Motor neuron (in vitro differentiated cells): ENCODE results near the gene WASF2. TPM values are rescaled to one million over a fixed set of nuclear protein-coding genes. Genes with fewer than 3 reads are reported as not detected.
"Not testable (repeated sequence)": the region's sequence is repeated elsewhere in the genome, so short reads cannot be mapped to it uniquely, and the experiment has no call there.

Source experiments
- ATAC-seq, 8 experiments: fragments of 200-7000 bp; cut with Tn5 transposase; replicated peaks in 6 of 8; 2 replicates each; pipeline ENCODE4 v1.8.0; 2021; ENCODE audit warnings: mild to moderate bottlenecking in 8 of 8, moderate library complexity in 8 of 8
- H3K27ac ChIP-seq, 2 donors: fragments of 250-450 bp; sonication (Bioruptor Pico); 2 replicates each; pipeline ENCODE4 v1.9.0; 2021; ENCODE audit warnings: antibody characterized with exemption in 2 of 2, mild to moderate bottlenecking in 2 of 2, moderate library complexity in 1 of 2
- H3K4me1 ChIP-seq, 2 donors: fragments of 250-450 bp; sonication (Bioruptor Pico); replicated peaks in 1 of 2; 2 replicates each; pipeline ENCODE4 v1.6.1; 2021; ENCODE audit warnings: antibody characterized with exemption in 2 of 2, mild to moderate bottlenecking in 2 of 2, moderate library complexity in 1 of 2
- H3K4me3 ChIP-seq, 5 donors: fragments of 250-450 bp; sonication (Bioruptor Pico); 2 replicates each; pipeline ENCODE4 v1.9.0; 2021; ENCODE audit warnings: antibody characterized with exemption in 5 of 5, mild to moderate bottlenecking in 5 of 5, moderate library complexity in 4 of 5
- WGBS, 10 experiments: fragments of 450-650 bp; shearing (Covaris generic); methylation state at CpG; one replicate each; pipeline ENCODE4 v1.0.0; 2022; 5-methylcytosine and 5-hydroxymethylcytosine counted together
- in situ Hi-C, 9 experiments: fragments of 400-800 bp; cut with MboI; loops; one replicate each; pipeline ENCODE4 v1.15.0; 2021; ENCODE audit warnings: low sequenced_read_pairs in 9 of 9, low pct_unique_long_range_greater_than_20kb in 2 of 9; ENCODE audit not compliant: unreplicated experiment in 9 of 9
- total RNA-seq, 8 experiments: library from RNA; unstranded; fragments of 300-600 nt; gene quantifications; 2 replicates each; pipeline versions ENCODE4 v1.2.3 to v1.2.4, GENCODE V29; 2022

Gene WASF2
- total RNA-seq, 8 experiments from 2014 or later, result 11.8 to 38.3 (median 22.4) TPM

DNA sequence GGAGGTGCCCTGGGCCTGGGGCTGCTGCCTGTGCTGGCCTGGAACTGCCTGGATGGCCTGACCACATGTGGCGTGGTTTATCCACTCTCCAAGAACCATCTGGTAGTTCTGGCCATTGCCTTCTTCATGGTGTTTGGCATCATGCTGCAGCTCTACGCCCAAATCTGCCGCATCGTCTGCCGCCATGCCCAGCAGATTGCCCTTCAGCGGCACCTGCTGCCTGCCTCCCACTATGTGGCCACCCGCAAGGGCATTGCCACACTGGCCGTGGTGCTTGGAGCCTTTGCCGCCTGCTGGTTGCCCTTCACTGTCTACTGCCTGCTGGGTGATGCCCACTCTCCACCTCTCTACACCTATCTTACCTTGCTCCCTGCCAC lies 95.7 kb downstream of the WASF2 start:
- no peak for ATAC-seq
- no peak overlapping the region for H3K27ac ChIP-seq
- H3K4me3 ChIP-seq, result no peak overlapping the region
- 94 to 100% (median 100%) methylated on average over 2 to 9 of the region's 9 CpGs; no CpG with 5 or more reads in 5 of the 10 experiments for WGBS, 10 experiments
- in situ Hi-C loops, result loop anchor here in 5 of 9 experiments (10.0 to 25.0 kb wide), 5 partner anchors 89 to 282 kb away; partner anchors contain the start of gene AHDC1 (in 4 of the 5)
- peaks cover 15 to 28% of the 10 kb centered on the region in 2 donors for H3K4me1 ChIP-seq

DNA sequence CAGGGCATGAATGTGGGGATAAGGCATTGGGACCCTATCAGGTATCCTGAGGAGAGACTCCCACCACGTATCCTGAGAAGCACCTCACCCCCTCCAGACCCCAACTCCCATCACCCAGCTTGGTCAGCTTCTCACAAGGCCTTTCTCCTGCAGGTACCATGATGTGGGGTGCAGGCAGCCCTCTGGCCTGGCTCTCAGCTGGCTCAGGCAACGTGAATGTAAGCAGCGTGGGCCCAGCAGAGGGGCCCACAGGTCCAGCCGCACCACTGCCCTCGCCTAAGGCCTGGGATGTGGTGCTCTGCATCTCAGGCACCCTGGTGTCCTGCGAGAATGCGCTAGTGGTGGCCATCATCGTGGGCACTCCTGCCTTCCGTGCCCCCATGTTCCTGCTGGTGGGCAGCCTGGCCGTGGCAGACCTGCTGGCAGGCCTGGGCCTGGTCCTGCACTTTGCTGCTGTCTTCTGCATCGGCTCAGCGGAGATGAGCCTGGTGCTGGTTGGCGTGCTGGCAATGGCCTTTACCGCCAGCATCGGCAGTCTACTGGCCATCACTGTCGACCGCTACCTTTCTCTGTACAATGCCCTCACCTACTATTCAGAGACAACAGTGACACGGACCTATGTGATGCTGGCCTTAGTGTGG lies 96.2 kb downstream of the WASF2 start:
- peaks cover 10 to 23% of the 10 kb centered on the region in 2 donors for H3K4me1 ChIP-seq
- no peak for ATAC-seq
- WGBS, 10 experiments, result 60 to 100% (median 98%) methylated on average over 1 to 10 of the region's 18 CpGs; no CpG with 5 or more reads in 3 of the 10 experiments
- no peak overlapping the region for H3K27ac ChIP-seq
- in situ Hi-C loops, result loop anchor here in 5 of 9 experiments (10.0 to 25.0 kb wide), 5 partner anchors 89 to 281 kb away; partner anchors contain the start of gene AHDC1 (in 4 of the 5)
- peak overlapping the region in 1 of 5 donors; percentile 74 for H3K4me3 ChIP-seq

DNA sequence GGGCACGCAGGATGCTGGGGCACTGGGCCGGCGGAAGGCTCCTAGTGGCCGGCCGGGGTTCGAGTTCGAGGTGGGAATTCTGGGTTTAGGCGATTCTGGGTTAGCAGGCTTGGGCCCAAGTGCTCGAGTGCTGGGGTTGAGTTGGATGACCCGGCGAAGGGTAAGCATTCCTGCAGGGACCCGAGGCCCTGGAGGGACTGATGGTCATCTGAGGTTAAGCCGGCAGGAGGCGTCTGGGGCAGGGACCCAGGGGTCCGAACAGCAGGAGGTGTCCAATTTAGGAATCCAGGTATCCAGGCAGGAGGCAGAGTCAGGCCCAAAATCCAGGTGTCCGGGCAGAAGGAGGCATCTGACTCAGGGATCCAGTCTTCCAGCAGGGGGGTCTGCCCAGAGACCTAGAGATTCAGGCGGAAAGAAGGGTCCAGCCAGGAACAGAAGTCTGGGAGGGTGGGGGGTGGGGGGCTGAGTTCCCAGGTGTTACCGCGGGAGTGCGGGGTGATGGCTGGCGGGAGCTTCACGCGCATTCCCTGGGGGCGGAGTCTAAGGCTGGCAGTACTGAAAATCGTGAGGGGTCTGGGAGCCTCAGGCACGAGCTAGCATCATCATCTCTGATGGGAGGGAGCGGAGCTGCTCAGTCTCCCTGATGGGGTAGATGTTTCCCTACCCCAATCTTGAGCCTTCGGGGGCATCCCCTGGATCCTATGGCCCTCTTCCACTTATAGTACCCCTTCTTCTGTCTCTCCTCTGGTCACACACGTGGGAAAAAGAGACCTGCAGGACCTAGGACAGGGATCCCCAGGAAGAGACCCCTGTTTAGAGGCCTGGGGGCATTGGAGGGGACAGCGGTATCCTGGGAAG lies 97.0 kb downstream of the WASF2 start:
- ATAC-seq, result peak; percentile 2 to 31 (median 15)
- peaks cover 7 to 20% of the 10 kb centered on the region in 2 donors for H3K4me1 ChIP-seq
- peak overlapping the region; percentile 56 to 74 (median 68) for H3K4me3 ChIP-seq
- in situ Hi-C loops, result loop anchor here in 5 of 9 experiments (10.0 to 25.0 kb wide), 5 partner anchors 88 to 281 kb away; partner anchors contain the start of gene AHDC1 (in 4 of the 5)
- peak overlapping the region in 1 of 2 donors; percentile 43 for H3K27ac ChIP-seq
- 0 to 100% (median 10%) methylated on average over 1 to 6 of the region's 30 CpGs; no CpG with 5 or more reads in 2 of the 10 experiments for WGBS, 10 experiments

DNA sequence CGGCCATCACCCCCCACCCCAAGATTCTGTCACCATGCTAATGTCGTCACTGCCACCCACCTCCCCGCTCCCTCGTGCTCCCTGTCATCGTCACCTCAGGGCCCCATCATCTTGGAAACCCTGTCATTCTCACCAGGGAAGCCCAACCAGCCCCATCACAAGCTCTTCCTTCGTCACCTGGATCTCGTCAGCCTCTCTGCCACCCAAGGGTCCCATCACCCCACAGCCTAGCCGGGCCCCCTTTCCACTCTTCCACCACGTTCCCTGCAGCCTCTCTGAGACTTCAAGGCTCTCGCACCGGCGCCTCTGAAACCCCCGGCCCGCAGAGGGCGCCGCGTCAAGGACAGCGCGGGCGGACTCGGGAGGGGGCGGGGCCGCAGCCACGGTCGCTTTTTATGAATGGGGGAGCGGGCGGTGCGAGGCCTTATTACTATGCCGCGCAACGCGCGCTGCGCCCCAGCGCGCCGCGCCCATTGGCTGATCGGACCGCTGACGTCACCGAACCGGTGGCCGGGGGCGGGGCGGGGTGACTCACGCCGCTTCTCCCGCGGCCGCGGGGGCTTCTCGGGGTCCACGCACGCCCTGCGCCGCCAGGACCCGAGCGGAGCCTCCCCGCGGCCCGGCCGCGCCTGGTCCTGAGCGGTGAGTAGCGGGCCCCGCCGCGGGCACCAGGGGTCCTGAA lies 97.7 kb downstream of the WASF2 start, which contains the start of gene GPR3:
TSS of gene GPR3 (plus strand) at position 527 of the 682 bp plus-strand sequence. CDS start 1,177 bp downstream, outside the sequence.
- Histone ChIP-seq H3K27ac (peak within 1 kb of the TSS in 1 of 2 donors; percentile 43), H3K4me1 (peaks cover 7 to 14% of the 10 kb centered on the region in 2 donors), H3K4me3 (peak within 1 kb of the TSS; percentile 56 to 74 (median 68))
- ATAC-seq, result peak; percentile 80 to 85 (median 82)
- WGBS, 10 experiments, result 0 to 27% (median 4%) methylated on average over 1 to 25 of the region's 69 CpGs; no CpG with 5 or more reads in 6 of the 10 experiments
- in situ Hi-C loops, result loop anchor here in 5 of 9 experiments (10.0 to 25.0 kb wide), 5 partner anchors 87 to 280 kb away; partner anchors contain the start of gene AHDC1 (in 4 of the 5)

DNA sequence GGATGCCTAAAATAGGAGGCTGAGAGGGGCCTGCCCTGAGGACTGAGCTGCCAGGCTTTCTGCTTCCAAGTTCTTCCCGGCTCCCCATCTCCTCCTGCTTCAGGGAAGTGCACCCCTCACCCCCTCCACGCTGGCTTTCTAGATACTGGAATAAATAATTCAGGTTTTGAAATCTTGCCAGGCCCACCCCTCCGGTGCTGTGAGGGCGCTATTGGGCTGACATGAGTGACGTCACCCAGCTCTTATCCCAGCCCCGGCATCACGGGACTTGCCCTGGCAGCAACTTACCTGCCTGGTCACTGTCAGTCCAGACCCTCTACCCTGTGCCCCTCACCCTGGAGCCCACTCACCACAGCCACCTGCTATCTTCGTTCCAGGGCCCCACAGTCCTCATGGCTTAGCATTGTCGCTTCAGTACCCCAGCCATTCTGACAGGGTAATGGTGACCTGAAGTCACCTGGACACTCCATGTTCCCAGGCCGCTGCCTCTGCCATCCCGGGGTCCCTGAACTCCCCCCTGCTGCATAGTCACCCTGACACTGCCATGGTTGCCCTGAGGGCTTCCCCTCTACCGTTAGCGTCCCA lies 98.4 kb downstream of the WASF2 start:
- Histone ChIP-seq H3K4me3 (peak overlapping the region in 3 of 5 donors; percentile 63 to 74 (median 68)), H3K27ac (no peak overlapping the region), H3K4me1 (peaks cover 7 to 14% of the 10 kb centered on the region in 2 donors)
- 0 to 50% (median 30%) methylated on average over 1 to 9 of the region's 13 CpGs; no CpG with 5 or more reads in 4 of the 10 experiments for WGBS, 10 experiments
- peak in 4 of 8 experiments; percentile 1 to 50 (median 32) for ATAC-seq
- in situ Hi-C loops, result loop anchor here in 5 of 9 experiments (10.0 to 25.0 kb wide), 5 partner anchors 87 to 279 kb away; partner anchors contain the start of gene AHDC1 (in 4 of the 5)

DNA sequence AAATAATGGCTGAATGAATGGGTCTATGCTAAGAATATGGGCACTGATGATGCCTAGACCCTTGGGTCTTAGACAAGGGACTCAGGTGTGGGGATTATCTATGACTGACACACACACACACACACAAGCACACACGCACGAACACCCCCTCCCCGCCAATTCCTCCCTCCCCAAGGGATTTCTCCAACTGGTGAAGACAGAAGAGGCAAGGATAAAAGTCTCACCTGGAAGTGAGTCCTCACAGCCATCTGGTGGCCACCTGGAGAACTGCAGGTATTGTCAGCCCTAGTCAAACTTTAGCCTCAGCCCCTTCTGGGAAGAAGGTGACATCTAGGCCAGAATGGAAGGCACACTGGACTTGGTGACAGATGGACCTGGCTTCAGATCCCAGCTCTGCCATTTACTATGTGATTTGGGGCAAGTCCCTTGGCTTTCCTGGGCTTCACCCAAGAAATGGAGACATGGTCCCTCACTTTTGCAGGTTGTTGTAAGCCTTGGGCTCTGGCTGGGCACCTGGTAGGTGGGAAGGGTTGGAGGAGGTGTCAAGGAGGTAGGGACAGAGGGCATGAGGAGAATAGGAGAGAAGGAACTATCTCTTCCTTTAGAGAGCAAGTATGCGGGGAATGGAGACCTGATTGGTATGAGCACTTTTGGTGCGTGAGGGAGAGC lies 101.5 kb downstream of the WASF2 start:
- in situ Hi-C loops, result loop anchor here in 4 of 9 experiments (10.0 to 25.0 kb wide), 3 partner anchors 64 to 276 kb away; partner anchors contain the start of genes AHDC1 (in 2 of the 4) and TMEM222 (in 1 of the 4)
- H3K4me1 ChIP-seq, result peaks cover 7 to 11% of the 10 kb centered on the region in 2 donors
- no peak for ATAC-seq
- H3K4me3 ChIP-seq, result no peak overlapping the region
- 0 to 100% (median 75%) methylated on average over 1 to 5 of the region's 5 CpGs; no CpG with 5 or more reads in 1 of the 10 experiments for WGBS, 10 experiments
- H3K27ac ChIP-seq, result no peak overlapping the region

DNA sequence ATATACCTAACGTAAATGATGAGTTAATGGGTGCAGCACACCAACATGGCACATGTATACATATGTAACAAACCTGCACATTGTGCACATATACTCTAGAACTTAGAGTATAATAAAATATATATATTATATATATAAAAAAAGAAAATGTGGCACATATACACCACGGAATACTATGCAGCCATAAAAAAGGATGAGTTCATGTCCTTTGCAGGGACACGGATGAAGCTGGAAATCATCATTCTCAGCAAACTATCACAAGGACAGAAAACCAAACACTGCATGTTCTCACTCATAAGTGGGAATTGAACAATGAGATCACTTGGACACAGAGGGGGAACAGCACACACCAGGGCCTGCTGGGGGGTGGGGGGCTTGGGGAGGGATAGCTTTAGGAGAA lies 105.2 kb downstream of the WASF2 start:
- H3K4me1 ChIP-seq, ATAC-seq, H3K27ac ChIP-seq, H3K4me3 ChIP-seq: not testable (repeated sequence)
- WGBS, 10 experiments, result 67 to 100% (median 87%) methylated on average over 1 to 3 of the region's 3 CpGs; no CpG with 5 or more reads in 6 of the 10 experiments
- in situ Hi-C loops, result loop anchor here in 4 of 9 experiments (10.0 to 25.0 kb wide), 3 partner anchors 60 to 272 kb away; partner anchors contain the start of genes AHDC1 (in 2 of the 4) and TMEM222 (in 1 of the 4)

DNA sequence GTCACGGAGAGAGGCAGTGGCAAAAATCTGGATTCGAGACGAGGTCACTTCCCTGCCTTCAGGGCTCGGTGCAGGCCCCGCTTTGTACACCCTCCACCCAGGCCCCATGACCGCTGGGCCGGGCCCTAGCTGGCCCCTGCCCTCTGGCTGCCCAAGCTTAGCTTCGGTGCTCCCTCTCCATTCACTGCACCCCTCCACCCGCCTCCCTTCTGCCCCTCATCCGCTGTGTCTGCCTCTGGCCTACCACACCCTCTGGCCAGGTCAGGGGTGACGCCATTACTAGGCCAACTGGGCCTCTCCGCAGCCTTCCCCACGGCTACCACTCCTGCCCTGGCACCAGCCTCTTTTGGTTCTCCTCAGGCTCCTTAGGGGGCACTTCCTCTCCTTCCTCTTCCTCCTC lies 106.3 kb downstream of the WASF2 start:
- Histone ChIP-seq H3K27ac (no peak overlapping the region), H3K4me1 (peaks cover 4 to 6% of the 10 kb centered on the region in 2 donors), H3K4me3 (no peak overlapping the region)
- in situ Hi-C loops, result loop anchor here in 4 of 9 experiments (10.0 to 25.0 kb wide), 3 partner anchors 59 to 271 kb away; partner anchors contain the start of genes AHDC1 (in 2 of the 4) and TMEM222 (in 1 of the 4)
- WGBS, 10 experiments, result 88 to 100% (median 92%) methylated on average over 2 to 6 of the region's 13 CpGs; no CpG with 5 or more reads in 7 of the 10 experiments
- peak in 1 of 8 experiments; percentile 2 for ATAC-seq

DNA sequence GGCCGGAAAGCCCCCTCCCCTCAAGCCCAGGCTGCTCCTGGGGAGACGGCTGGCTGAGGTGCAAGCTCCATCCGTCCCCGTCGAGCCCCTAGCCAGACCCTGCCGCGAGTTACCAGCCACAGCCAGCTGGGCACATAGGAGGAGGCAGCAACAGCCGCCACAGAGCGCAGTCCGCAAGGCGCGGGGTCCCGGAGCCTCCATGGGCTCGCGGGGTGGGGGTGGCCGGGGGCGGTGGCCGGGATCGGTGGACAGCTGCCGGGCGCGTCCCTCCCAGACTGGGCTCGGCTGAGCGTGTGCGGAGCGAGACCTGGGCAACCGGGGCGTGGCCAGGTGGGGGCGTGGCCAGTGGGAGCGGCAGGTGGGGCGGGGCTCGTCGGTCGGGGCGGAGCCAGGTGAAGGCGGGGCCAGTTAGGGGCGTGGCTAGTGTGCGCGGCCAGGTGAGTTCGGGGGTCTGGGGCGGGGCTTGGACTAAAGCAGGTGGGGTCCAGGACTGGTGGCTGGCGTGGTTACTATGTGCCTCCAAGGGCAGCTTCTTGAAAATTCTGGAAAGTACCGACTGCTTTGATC lies 106.8 kb downstream of the WASF2 start, which contains the start of gene CD164L2:
TSS of gene CD164L2 (minus strand) at position 295 of the 567 bp plus-strand sequence. CDS start at position 201, 94 bp downstream.
- H3K4me1 ChIP-seq, result peaks cover 4 to 6% of the 10 kb centered on the region in 2 donors
- WGBS, 10 experiments, result 100% methylated on average over 1 of the region's 43 CpGs; no CpG with 5 or more reads in 9 of the 10 experiments
- no peak within 1 kb of the TSS for H3K27ac ChIP-seq
- peak within 1 kb of the TSS in 2 of 5 donors; percentile 9 to 16 for H3K4me3 ChIP-seq
- ATAC-seq, result peak in 6 of 8 experiments; percentile 38 to 77 (median 70)
- in situ Hi-C loops, result loop anchor here in 4 of 9 experiments (10.0 to 25.0 kb wide), 3 partner anchors 58 to 271 kb away; partner anchors contain the start of genes AHDC1 (in 2 of the 4) and TMEM222 (in 1 of the 4)

DNA sequence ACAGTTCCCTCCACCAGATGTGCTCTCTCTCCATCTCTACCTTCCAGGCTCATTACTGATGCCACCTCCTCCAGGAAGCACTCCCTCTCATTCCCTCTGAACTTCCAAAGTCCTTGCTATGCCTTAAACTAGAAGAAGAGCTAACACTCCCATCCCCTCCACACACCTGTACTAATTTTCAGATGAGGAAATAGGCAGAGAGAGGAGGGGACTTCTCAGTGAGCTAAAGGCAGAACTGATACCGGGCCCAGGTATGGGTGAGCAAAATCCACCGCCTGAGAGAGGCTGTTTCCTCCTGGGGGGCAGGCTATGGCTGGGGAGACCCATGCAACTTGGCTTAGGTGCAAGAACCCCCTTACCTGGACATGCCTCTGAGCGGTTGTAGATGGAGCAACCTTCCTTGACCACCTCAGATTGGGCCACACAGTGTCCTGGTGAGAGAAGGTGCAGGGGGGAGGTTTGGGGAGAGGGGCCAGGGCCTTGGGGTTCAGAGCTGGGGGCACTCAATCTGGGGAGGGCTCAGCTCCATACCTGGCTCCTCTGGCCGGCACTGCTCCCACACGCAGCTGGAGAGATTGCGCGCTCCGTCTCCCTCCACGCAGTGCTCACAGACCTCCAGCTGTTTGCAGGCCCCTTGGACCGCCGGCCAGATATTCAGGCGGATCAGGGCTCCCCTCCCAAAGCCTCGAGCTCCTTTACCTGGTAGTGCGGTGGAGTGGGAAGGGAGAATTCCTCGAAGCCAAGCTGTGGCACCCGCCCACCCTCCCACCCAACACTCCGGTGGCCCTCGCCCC lies 107.8 kb downstream of the WASF2 start:
- Histone ChIP-seq H3K4me3 (no peak overlapping the region), H3K4me1 (peaks cover 4 to 6% of the 10 kb centered on the region in 2 donors), H3K27ac (no peak overlapping the region)
- WGBS, 10 experiments, result 58 to 100% (median 86%) methylated on average over 1 to 8 of the region's 18 CpGs; no CpG with 5 or more reads in 6 of the 10 experiments
- no peak for ATAC-seq
- in situ Hi-C loops, result loop anchor here in 4 of 9 experiments (10.0 to 25.0 kb wide), 3 partner anchors 57 to 270 kb away; partner anchors contain the start of genes AHDC1 (in 2 of the 4) and TMEM222 (in 1 of the 4)
